Activated CD4-positive, alpha-beta memory T cell treated with anti-CD3 and anti-CD28 coated beads for 36 hours (primary cell): ENCODE results near the gene COL5A2. TPM values are rescaled to one million over a fixed set of nuclear protein-coding genes. Genes with fewer than 3 reads are reported as not detected.

Experiments
- CTCF ChIA-PET: fragments of 350-600 bp; sonication (Branson Sonifier 250); formaldehyde crosslinking; loops from one replicate; lab custom pipeline; 2021; ENCODE audit warnings: antibody characterized with exemption, inconsistent platforms; lab: Charles Lee
- POLR2A ChIA-PET: fragments of 350-600 bp; sonication (Branson Sonifier 250); formaldehyde crosslinking; loops from one replicate; lab custom pipeline; 2021; ENCODE audit warnings: antibody characterized with exemption; lab: Charles Lee
- DNase-seq: peaks from one replicate; pipeline ENCODE4 v3.0.0-alpha.2; 2020
- H3K27ac Mint-ChIP-seq: one replicate; pipeline ENCODE4 v1.8.0; 2021; ENCODE audit warnings: mixed read lengths
- H3K27me3 Mint-ChIP-seq: one replicate; pipeline ENCODE4 v1.8.0; 2021; ENCODE audit warnings: mixed read lengths
- H3K36me3 Mint-ChIP-seq: one replicate; pipeline ENCODE4 v1.8.0; 2021; ENCODE audit warnings: mixed read lengths
- H3K4me1 Mint-ChIP-seq: one replicate; pipeline ENCODE4 v1.8.0; 2021; ENCODE audit warnings: low read depth, mixed read lengths
- H3K4me3 Mint-ChIP-seq: one replicate; pipeline ENCODE4 v1.8.0; 2021; ENCODE audit warnings: mild to moderate bottlenecking, mixed read lengths
- H3K9me3 Mint-ChIP-seq: one replicate; pipeline ENCODE4 v1.8.0; 2021; ENCODE audit warnings: mixed read lengths
- intact Hi-C: fragments of 100-400 bp; cut with micrococcal nuclease; formaldehyde crosslinking; loops from one replicate; pipeline ENCODE4 v1.15.1; 2023
- total RNA-seq, 2 experiments: library from RNA; stranded (reverse); gene quantifications; one replicate each; pipeline ENCODE4 v1.2.3, GENCODE V29; 2021

Gene COL5A2
- total RNA-seq, 2 experiments from 2014 or later, result 0.83 to 0.85 TPM

GRCh38 chr2:189060096-189060642 lies 119.4 kb downstream of the COL5A2 start:
- no peak overlapping the region for H3K4me3 Mint-ChIP-seq
- intact Hi-C loops, result no loop called here
- ChIA-PET POLR2A (no interaction called here), CTCF (no interaction called here)
- no peaks in the 10 kb centered on the region for H3K9me3 Mint-ChIP-seq
- no peaks in the 10 kb centered on the region for H3K4me1 Mint-ChIP-seq
- no peaks in the 10 kb centered on the region for H3K27me3 Mint-ChIP-seq
- no peak overlapping the region for H3K27ac Mint-ChIP-seq
- no peak for DNase-seq
- no peaks in the 10 kb centered on the region for H3K36me3 Mint-ChIP-seq

DNA sequence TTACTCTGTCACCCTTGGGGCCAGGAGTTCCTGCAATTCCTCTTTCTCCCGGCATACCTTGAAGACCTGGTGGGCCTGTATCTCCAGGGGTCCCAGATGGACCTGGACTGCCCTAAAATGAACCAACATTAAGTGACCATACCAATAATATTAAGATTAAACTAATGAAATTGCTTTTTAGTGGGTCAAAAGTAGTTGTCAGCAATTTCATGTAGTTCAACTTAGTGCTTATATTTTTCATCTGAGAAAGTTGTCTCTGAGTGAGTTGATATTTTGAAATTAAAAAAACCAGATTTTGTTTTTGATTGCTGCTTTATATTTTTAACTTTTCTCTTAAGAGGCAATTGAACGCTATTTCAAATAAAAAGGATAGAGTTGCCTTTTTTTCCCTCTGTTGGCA lies 122.2 kb downstream of the COL5A2 start:
- H3K4me1 Mint-ChIP-seq, result no peaks in the 10 kb centered on the region

DNA sequence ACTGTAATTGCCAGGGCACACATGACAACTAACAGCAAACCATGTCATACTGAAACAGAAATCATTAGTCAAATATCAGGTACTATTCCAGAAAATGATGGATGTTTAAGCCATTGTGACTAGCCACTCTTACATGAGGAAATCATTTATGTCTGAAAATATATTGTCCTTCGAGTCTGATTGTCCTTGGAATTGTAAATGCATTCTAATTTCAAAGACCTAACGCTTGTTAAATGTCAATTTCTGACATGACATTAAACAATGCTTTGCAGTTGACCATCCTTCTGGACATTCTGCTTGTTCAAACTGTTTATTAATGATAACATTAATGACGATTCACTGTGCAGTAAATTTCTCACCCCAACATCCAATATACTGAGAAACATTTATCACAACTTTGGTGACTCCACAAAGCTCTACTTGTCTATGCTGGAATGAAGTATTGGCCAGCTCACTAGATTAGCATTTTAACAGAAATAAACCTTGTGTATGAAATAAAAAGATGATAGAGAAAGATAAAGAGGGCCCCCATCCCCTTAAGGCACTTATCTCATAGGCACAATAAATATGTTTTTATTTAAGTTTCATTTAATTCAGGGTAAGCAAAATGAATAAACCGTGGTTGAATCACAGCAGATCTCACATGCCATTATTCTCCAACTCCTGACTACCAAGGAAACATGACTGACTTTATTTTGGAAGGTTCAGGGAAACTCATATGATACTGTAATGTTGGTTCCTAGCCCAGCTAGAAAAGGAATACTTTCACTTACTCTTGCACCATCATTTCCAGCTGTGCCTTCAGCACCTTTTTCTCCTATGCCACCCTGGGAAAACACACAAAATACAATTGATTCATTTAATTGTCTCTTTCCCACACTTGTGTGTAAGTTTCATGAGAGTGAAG lies 123.1 kb downstream of the COL5A2 start:
- POLR2A ChIA-PET, result no interaction called here
- Mint-ChIP-seq H3K9me3 (no peaks in the 10 kb centered on the region), H3K4me1 (no peaks in the 10 kb centered on the region), H3K27ac (no peak overlapping the region), H3K36me3 (no peaks in the 10 kb centered on the region), H3K27me3 (no peaks in the 10 kb centered on the region), H3K4me3 (no peak overlapping the region)
- no peak for DNase-seq
- intact Hi-C loops, result no loop called here
- CTCF ChIA-PET, result no interaction called here

More for the DNA sequence above, 122.2 kb downstream of the COL5A2 start:
- DNase-seq, result no peak
- no peak overlapping the region for H3K27ac Mint-ChIP-seq
- no peaks in the 10 kb centered on the region for H3K36me3 Mint-ChIP-seq
- ChIA-PET POLR2A (no interaction called here), CTCF (no interaction called here)
- H3K27me3 Mint-ChIP-seq, result no peaks in the 10 kb centered on the region
- no peaks in the 10 kb centered on the region for H3K9me3 Mint-ChIP-seq
- intact Hi-C loops, result no loop called here
- H3K4me3 Mint-ChIP-seq, result no peak overlapping the region

- no peak for DNase-seq
- H3K36me3 Mint-ChIP-seq, result no peaks in the 10 kb centered on the region
- H3K27ac Mint-ChIP-seq, result no peak overlapping the region
- no peaks in the 10 kb centered on the region for H3K27me3 Mint-ChIP-seq
- H3K4me3 Mint-ChIP-seq, result no peak overlapping the region
- H3K9me3 Mint-ChIP-seq, result no peaks in the 10 kb centered on the region
- H3K4me1 Mint-ChIP-seq, result no peaks in the 10 kb centered on the region
- intact Hi-C loops, result no loop called here
- POLR2A ChIA-PET, result no interaction called here
- CTCF ChIA-PET, result interaction anchor here (0.6 to 0.7 kb wide), 2 partner anchors 20 to 44 kb away, joined by 3 read pairs; no protein-coding TSS in a partner anchor
Measured at GRCh38 chr2:189050165-189050712, 129.3 kb downstream of the COL5A2 start.

GRCh38 chr2:189049709-189050164 lies 129.8 kb downstream of the COL5A2 start:
- POLR2A ChIA-PET, result no interaction called here
- CTCF ChIA-PET, result interaction anchor here (0.6 to 0.7 kb wide), 2 partner anchors 20 to 44 kb away, joined by 3 read pairs; no protein-coding TSS in a partner anchor

GRCh38 chr2:189048189-189048588 lies 131.4 kb downstream of the COL5A2 start:
- CTCF ChIA-PET, result no interaction called here
- POLR2A ChIA-PET, result no interaction called here
- no peaks in the 10 kb centered on the region for H3K36me3 Mint-ChIP-seq

More at GRCh38 chr2:189049709-189050164, 129.8 kb downstream of the COL5A2 start:
- H3K4me3 Mint-ChIP-seq, result no peak overlapping the region
- intact Hi-C loops, result no loop called here
- H3K4me1 Mint-ChIP-seq, result no peaks in the 10 kb centered on the region
- DNase-seq, result no peak
- H3K27me3 Mint-ChIP-seq, result no peaks in the 10 kb centered on the region
- no peak overlapping the region for H3K27ac Mint-ChIP-seq
- no peaks in the 10 kb centered on the region for H3K9me3 Mint-ChIP-seq
- H3K36me3 Mint-ChIP-seq, result no peaks in the 10 kb centered on the region

DNA sequence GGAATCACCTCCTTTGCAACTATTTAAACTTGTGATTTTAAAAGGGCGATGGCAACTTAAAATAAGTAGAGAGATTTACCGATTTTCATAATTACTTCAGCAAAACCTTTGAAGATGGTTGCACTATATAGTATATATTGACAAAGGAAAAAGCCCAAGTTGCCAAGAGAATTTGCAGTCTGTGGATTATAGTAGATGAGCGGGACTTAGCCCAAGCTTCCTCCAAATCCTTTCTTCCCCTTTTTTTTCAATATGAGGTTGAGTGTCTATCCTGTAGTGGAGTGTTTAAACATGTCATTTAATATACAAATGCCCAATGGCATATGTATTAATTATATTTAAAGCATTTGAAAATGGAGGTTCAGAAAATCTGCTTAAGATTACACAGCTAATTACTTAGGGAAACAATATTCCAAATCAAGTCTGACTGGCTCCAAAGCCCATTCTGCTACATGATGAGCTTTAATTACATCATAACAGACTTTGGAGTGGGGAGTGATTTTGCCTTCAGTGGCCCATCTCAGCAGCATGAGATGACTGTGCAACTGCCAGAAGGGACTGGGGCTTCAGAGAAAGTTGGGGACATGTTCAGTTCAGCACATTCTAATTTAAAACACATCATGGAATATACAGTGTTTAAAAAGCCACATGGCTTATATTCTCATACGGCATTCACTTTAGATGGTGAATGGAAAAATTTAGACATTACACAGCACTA lies 132.2 kb downstream of the COL5A2 start:
- intact Hi-C loops, result no loop called here
- Mint-ChIP-seq H3K27ac (no peak overlapping the region), H3K4me1 (no peaks in the 10 kb centered on the region), H3K36me3 (no peaks in the 10 kb centered on the region), H3K27me3 (no peaks in the 10 kb centered on the region), H3K4me3 (no peak overlapping the region), H3K9me3 (no peaks in the 10 kb centered on the region)
- ChIA-PET POLR2A (no interaction called here), CTCF (no interaction called here)
- no peak for DNase-seq

More at GRCh38 chr2:189048189-189048588, 131.4 kb downstream of the COL5A2 start:
- Mint-ChIP-seq H3K27ac (no peak overlapping the region), H3K27me3 (no peaks in the 10 kb centered on the region), H3K9me3 (no peaks in the 10 kb centered on the region), H3K4me1 (no peaks in the 10 kb centered on the region), H3K4me3 (no peak overlapping the region)
- no peak for DNase-seq
- intact Hi-C loops, result no loop called here

DNA sequence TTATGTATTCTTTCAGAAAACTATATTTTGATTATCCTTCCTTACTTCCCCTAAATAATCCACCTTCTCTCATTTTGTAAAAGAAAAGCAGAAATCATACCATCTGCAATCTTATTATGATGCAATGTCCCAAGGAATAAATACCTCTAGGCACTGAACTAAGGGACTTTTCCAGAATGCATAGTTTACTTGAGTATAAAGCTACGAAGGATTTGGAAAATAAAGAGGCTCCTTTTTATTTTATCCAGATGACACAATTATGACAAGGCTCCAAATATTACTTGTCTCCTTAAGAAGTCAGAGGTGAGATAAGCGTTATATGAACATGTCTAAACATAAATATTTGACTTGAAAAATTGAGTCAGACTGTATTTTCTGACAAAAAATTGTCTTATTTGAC lies 133.2 kb downstream of the COL5A2 start:
- Mint-ChIP-seq H3K4me3 (no peak overlapping the region), H3K9me3 (no peaks in the 10 kb centered on the region), H3K4me1 (no peaks in the 10 kb centered on the region), H3K27me3 (no peaks in the 10 kb centered on the region), H3K27ac (no peak overlapping the region), H3K36me3 (no peaks in the 10 kb centered on the region)
- intact Hi-C loops, result no loop called here
- CTCF ChIA-PET, result no interaction called here
- DNase-seq, result no peak
- POLR2A ChIA-PET, result no interaction called here

DNA sequence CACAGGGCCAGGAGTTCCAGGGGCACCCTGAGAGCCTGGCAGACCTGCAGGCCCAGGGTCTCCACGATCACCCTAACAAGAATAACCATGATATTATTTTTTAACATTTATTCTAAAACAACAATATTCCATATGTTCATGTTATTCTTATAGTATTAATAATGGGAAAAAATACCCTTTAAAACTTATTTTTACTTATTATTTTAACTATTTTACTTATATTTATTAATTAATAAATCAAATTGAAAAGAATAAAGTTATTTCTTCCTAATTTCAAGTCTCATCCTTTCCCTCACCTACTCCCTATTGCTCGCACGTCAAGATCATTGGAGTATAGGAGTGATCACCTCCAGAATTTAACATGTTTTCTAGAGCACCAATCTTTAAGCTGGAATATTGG lies 133.7 kb downstream of the COL5A2 start:
- H3K4me1 Mint-ChIP-seq, result no peaks in the 10 kb centered on the region
- H3K36me3 Mint-ChIP-seq, result no peaks in the 10 kb centered on the region
- no peak overlapping the region for H3K4me3 Mint-ChIP-seq
- POLR2A ChIA-PET, result no interaction called here
- CTCF ChIA-PET, result no interaction called here
- no peak for DNase-seq
- no peaks in the 10 kb centered on the region for H3K27me3 Mint-ChIP-seq
- intact Hi-C loops, result no loop called here
- no peaks in the 10 kb centered on the region for H3K9me3 Mint-ChIP-seq
- no peak overlapping the region for H3K27ac Mint-ChIP-seq

- H3K27ac Mint-ChIP-seq, result no peak overlapping the region
- no peaks in the 10 kb centered on the region for H3K36me3 Mint-ChIP-seq
- intact Hi-C loops, result no loop called here
- H3K27me3 Mint-ChIP-seq, result no peaks in the 10 kb centered on the region
- ChIA-PET POLR2A (no interaction called here), CTCF (no interaction called here)
- DNase-seq, result no peak
- H3K4me3 Mint-ChIP-seq, result no peak overlapping the region
- no peaks in the 10 kb centered on the region for H3K9me3 Mint-ChIP-seq
- peaks cover 3% of the 10 kb centered on the region for H3K4me1 Mint-ChIP-seq
Measured at GRCh38 chr2:189037518-189037917, 142.0 kb downstream of the COL5A2 start.

DNA sequence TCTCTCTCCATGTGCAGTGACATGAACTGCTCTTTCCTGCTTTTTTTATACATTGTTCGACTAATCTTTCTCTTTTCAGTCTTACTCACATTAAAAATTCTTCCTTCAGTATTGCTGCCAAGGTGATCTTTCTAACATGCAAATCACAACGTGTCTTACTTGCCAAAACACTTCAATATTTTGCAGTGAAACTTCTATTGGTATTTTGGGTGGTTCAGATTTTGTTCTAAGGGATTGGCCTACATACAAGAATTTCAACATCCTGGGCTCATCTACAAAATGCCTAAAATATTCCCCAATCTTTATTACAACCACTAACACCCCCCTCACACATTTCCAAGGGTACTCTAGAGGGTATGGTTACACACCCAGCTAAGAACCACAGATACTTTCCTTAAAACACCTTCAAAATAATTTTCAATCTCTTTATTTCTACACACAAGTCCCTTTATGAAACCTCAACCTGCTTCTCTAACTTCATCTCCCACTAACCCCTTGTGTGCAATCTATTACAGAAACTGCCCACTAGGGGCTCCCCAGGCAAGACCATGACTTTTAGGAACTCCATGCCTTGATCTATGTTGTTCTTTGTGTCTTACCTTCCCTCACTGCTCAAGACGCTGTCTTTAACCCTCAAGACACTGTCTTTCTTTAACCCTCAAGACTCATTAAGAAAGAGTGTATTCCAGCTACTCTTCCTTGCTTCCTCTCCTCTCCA lies 154.5 kb downstream of the COL5A2 start:
- Mint-ChIP-seq H3K4me3 (no peak overlapping the region), H3K9me3 (no peaks in the 10 kb centered on the region), H3K36me3 (no peaks in the 10 kb centered on the region), H3K27me3 (peaks cover 7% of the 10 kb centered on the region), H3K4me1 (no peaks in the 10 kb centered on the region), H3K27ac (no peak overlapping the region)
- POLR2A ChIA-PET, result no interaction called here
- intact Hi-C loops, result no loop called here
- CTCF ChIA-PET, result no interaction called here
- DNase-seq, result no peak
